ENCODE measurements around the gene KIF26A.

DNA sequence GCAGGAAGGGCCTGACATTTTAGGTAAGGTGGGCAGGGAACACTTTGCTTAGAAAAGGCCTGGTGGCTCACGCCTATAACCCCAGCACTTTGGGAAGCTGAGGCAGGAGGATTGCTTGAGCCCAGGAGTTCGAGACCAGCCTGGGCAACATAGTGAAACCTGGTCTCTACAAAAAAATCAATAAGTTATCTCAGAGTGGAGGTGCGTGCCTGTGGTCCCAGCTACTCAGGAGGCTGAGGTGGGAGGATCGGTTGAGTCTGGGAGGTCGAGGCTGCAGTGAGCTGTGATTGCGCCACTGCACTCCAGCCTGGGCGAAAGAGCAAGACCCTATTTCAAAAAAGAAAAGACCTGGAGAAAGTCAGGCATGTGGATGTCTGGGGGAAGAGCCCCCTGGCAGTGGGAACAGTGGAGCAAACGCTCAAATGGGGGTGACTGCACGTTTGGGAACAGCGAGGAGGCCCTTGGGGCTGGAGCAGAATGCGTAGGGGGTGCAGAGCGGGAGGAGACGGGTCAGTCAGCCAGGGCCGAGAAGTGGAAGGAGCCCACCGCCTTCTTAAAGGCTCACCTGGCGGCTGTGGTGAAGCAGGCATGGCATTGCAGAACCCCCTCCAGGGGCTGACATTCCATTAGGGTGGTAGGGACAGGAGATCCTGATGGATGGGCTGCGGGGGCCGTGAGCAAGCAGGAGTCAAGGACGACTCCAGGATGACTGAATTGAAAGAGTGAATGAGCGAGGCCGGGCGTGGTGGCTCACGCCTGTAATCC lies 6.2 kb upstream of the KIF26A start:
- no peak for TF ChIP-seq POLR2AphosphoS5 (IDR thresholded peaks at IDR 0.05)
- no peak for TF ChIP-seq POLR2A (IDR thresholded peaks at IDR 0.05)

All from prostate gland (tissue), 1 donor.